Astrocyte of the cerebellum (primary cell): Measurements from ENCODE around the gene AGPS.

ENCODE experiments used
- DNase-seq: peaks from one replicate; pipeline ENCODE4 v3.0.0-alpha.2; 2011; ENCODE audit warnings: low read depth
- H3K4me3 ChIP-seq: 2 replicates; pipeline ENCODE4 v1.5.1; 2011; ENCODE audit warnings: mild to moderate bottlenecking, low read depth, low read length, moderate library complexity
- in situ Hi-C: cut with HindIII; loops from 2 replicates; pipeline ENCODE4 v1.10.0; 2017; ENCODE audit warnings: low sequenced_read_pairs
- TF ChIP-seq, protein P1 (sequence below): IDR thresholded peaks from 2 replicates; pipeline ENCODE4 v1.5.1; 2012; ENCODE audit warnings: low read length, low read depth, moderate library complexity, mild to moderate bottlenecking; ENCODE audit errors: missing control alignments

Gene AGPS

DNA sequence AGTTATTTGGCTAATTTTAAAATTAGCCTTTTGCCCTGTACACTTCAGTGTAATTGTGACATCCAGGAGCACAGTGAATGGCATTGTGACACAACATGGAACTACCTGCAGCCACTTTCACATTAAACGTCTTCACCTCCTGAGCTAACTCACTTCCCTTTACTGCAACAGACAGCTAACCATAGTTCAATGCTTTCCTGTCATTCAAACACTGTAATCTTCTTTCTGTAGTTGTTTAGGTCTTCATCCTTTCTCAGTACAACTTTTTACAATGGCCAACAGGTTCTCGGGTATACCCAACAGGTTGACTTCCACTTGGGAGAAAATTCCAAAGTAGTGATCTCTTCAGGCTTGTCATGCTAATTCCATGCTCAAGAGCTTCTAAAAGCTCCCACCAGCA lies 8.6 kb upstream of the AGPS start:
- no peak overlapping the region for H3K4me3 ChIP-seq
- DNase-seq, result no peak
- TF ChIP-seq, protein P1, sequence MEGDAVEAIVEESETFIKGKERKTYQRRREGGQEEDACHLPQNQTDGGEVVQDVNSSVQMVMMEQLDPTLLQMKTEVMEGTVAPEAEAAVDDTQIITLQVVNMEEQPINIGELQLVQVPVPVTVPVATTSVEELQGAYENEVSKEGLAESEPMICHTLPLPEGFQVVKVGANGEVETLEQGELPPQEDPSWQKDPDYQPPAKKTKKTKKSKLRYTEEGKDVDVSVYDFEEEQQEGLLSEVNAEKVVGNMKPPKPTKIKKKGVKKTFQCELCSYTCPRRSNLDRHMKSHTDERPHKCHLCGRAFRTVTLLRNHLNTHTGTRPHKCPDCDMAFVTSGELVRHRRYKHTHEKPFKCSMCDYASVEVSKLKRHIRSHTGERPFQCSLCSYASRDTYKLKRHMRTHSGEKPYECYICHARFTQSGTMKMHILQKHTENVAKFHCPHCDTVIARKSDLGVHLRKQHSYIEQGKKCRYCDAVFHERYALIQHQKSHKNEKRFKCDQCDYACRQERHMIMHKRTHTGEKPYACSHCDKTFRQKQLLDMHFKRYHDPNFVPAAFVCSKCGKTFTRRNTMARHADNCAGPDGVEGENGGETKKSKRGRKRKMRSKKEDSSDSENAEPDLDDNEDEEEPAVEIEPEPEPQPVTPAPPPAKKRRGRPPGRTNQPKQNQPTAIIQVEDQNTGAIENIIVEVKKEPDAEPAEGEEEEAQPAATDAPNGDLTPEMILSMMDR, result no peak
- in situ Hi-C loops, result no loop called here

DNA sequence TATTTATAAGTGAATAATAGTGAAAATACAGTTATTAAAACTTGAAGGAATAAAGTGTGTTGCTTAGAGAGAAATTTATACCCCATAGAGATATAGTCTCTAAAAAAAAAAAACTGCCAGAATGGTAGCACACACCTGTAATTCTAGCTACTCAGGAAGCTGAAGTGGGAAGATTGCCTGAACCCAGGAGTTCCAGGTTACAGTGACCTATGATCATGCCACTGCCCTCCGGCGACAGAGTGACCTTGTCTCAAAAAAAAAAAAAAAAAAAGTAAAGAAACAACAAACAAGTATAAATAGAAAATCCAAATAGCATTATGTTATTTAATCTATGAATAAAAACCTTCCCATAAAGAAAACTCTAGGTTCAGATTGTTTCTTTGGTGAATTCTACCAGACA lies 7.4 kb upstream of the AGPS start:
- DNase-seq, result no peak
- TF ChIP-seq, protein P1, result no peak
- in situ Hi-C loops, result no loop called here

GRCh38 chr2:177391822-177392372 lies 676 bp upstream of the AGPS start:
- DNase-seq, result no peak
- in situ Hi-C loops, result no loop called here
- TF ChIP-seq, protein P1, result no peak

More for the DNA sequence above, 7.4 kb upstream of the AGPS start:
- H3K4me3 ChIP-seq, result no peak overlapping the region

DNA sequence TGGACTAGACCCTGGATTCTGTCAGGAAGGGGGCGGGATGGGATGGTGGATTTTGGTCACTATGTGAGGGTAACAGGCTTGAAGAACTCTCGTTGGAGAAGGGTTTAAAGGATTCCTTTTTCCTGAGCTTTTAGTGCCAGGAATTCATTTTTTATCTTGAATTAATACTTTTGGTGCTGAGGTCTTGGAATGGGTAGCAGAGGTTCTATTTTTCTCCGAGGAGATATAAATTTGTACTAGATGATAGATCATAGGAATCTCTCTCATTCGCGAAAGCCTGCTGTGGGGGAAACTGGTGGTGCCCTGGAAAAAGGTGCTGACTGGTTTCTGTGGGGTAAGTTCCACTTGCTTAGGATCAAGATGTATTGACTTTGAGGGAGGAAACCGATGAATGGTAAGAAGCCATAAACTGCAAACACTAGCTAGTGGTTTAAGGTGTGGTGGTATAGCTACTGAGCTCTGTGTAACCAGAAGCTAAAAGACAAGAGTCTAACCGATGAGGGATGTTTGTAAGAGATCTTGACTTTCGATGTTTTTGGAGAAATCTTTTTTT lies 706 bp downstream of the AGPS start:
- TF ChIP-seq, protein P1, result no peak
- no peak for DNase-seq
- in situ Hi-C loops, result no loop called here
- peak overlapping the region; percentile 67 for H3K4me3 ChIP-seq

More at GRCh38 chr2:177391822-177392372, 676 bp upstream of the AGPS start:
- peak overlapping the region; percentile 67 for H3K4me3 ChIP-seq

DNA sequence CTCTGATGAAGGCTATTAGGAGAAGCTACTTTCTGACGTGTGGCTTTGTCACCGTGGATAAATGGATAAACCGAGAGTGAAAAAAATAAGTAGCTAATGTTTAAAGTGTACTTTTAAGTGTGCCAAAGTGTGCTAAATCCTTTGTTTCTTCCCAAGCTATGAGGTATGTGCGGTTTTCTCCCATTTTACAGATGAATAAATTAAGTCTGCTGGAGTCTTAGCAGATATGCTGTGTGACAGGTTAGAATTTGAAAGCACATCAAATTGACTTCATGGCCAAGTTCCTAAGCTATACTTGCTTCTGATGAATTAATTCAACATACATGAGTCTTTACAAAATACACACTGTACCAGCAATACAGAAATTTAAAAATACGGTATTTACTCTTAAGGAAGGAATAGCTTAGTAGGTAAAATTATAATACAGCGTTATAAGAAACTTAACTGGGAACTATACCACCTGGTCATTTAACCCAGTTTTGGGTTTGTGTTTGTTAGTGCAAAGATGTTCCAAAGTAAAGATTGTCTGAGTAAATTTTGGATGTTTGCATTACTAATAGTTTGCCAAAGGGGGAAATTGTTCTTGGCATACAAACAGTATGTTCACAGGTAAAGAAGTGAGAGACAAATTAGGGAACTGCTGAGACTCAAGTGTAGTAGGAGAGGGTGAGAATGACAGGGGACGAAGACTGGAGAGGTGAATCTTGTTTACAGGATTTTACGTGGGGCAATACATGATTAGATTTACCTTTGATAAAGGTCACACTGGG lies 1.4 kb downstream of the AGPS start:
- H3K4me3 ChIP-seq, result peak overlapping the region; percentile 67
- TF ChIP-seq, protein P1, result no peak
- DNase-seq, result no peak
- in situ Hi-C loops, result no loop called here

DNA sequence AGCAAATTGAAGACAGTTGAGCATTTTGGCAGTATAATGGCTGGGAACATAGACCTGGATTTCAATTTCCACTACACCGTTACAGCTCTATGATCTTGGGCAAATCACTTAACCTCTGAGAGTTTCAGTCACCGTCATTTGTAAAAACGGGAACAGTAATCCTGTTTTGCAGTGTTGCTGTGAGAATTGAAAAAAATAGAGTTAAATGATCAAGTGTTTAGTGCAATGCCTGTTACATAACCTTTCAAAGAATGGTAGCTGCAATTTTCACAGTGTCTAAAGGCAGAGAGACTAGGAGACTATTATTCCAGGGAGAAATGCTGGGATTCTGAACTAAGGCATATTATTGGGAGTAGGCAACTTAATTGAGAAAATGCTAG lies 2.0 kb downstream of the AGPS start:
- DNase-seq, result no peak
- in situ Hi-C loops, result no loop called here
- TF ChIP-seq, protein P1, result no peak
- H3K4me3 ChIP-seq, result peak overlapping the region; percentile 3
